HepG2 (cell line): ENCODE results near the gene C2orf74. TPM values are rescaled to one million over a fixed set of nuclear protein-coding genes. Genes with fewer than 3 reads are reported as not detected.

ENCODE experiments used
- AKNA ChIP-seq: sonication (generic); formaldehyde crosslinking; IDR thresholded peaks from 2 replicates; pipeline ENCODE4 v1.4.0; 2020; ENCODE audit warnings: missing genetic modification reagents, borderline replicate concordance
- ATF2 ChIP-seq: sonication (generic); formaldehyde crosslinking; IDR thresholded peaks from 2 replicates; pipeline ENCODE4 v1.4.0; 2020; ENCODE audit warnings: missing genetic modification reagents
- CAMTA2 ChIP-seq: sonication (generic); formaldehyde crosslinking; IDR thresholded peaks from 2 replicates; pipeline ENCODE4 v1.4.0; 2020; ENCODE audit warnings: mild to moderate bottlenecking, missing genetic modification reagents, borderline replicate concordance
- DBP ChIP-seq: sonication (generic); formaldehyde crosslinking; IDR thresholded peaks from 2 replicates; pipeline ENCODE4 v1.4.0; 2020; ENCODE audit warnings: missing genetic modification reagents; ENCODE audit errors: not compliant biosample characterization
- ETV5 ChIP-seq: IDR thresholded peaks from 2 replicates; pipeline ENCODE4 v1.6.1; 2018; ENCODE audit warnings: missing biosample characterization, missing genetic modification reagents, inconsistent platforms, borderline replicate concordance
- PBX2 ChIP-seq: IDR thresholded peaks from 2 replicates; pipeline ENCODE4 v1.6.1; 2016; ENCODE audit warnings: control low read depth
- PLSCR1 ChIP-seq: sonication (generic); formaldehyde crosslinking; IDR thresholded peaks from 2 replicates; pipeline ENCODE4 v1.5.0; 2020; ENCODE audit warnings: missing genetic modification reagents, mild to moderate bottlenecking, borderline replicate concordance
- RARA ChIP-seq: IDR thresholded peaks from 2 replicates; pipeline ENCODE4 v1.6.1; 2016; ENCODE audit warnings: missing genetic modification reagents, missing compliant biosample characterization
- RFX5 ChIP-seq: IDR thresholded peaks from 2 replicates; pipeline ENCODE4 v1.6.1; 2011; ENCODE audit warnings: low read depth, low read length, improper control_type of control experiment
- SMC3 ChIP-seq: IDR thresholded peaks from 2 replicates; pipeline ENCODE4 v1.6.1; 2011; ENCODE audit warnings: low read length, improper control_type of control experiment
- TCF12 ChIP-seq, 2 experiments: fragments of 450-650 bp in 1 of 2; sonication (generic) in 1 of 2; formaldehyde crosslinking in 1 of 2; IDR thresholded peaks; 2 replicates each; pipeline versions ENCODE4 v1.6.1 to v1.8.0; 2017 to 2022; ENCODE audit warnings: antibody characterized with exemption in 1 of 2, mild to moderate bottlenecking in 1 of 2, missing genetic modification reagents in 1 of 2, moderate library complexity in 1 of 2
- USF2 ChIP-seq, 2 experiments: sonication (generic) in 1 of 2; formaldehyde crosslinking in 1 of 2; IDR thresholded peaks; 2 replicates each; pipeline versions ENCODE4 v1.5.1 to v1.6.1; 2011 to 2020; ENCODE audit warnings: borderline replicate concordance in 1 of 2, low read depth in 1 of 2, low read length in 1 of 2, mild to moderate bottlenecking in 1 of 2, missing genetic modification reagents in 1 of 2, moderate library complexity in 1 of 2
- ZNF24 ChIP-seq: fragments of 450-650 bp; IDR thresholded peaks from 2 replicates; pipeline ENCODE4 v1.6.1; 2017; ENCODE audit warnings: antibody characterized with exemption, mild to moderate bottlenecking
- ZNF3 ChIP-seq: IDR thresholded peaks from 2 replicates; pipeline ENCODE4 v1.7.0; 2017; ENCODE audit warnings: inconsistent platforms
- ZNF382 ChIP-seq: sonication (generic); formaldehyde crosslinking; IDR thresholded peaks from 2 replicates; pipeline ENCODE4 v1.5.0; 2020; ENCODE audit warnings: missing genetic modification reagents, mild to moderate bottlenecking, borderline replicate concordance
- ZNF878 ChIP-seq: sonication (generic); formaldehyde crosslinking; IDR thresholded peaks from 2 replicates; pipeline ENCODE4 v1.8.1; 2023; ENCODE audit warnings: mild to moderate bottlenecking, missing genetic modification reagents, moderate library complexity
- ZNF883 ChIP-seq: sonication (generic); formaldehyde crosslinking; IDR thresholded peaks from 2 replicates; pipeline ENCODE4 v1.5.1; 2020; ENCODE audit warnings: mild to moderate bottlenecking, missing genetic modification reagents; ENCODE audit errors: not compliant biosample characterization
- polyA plus RNA-seq, 8 experiments: library from polyadenylated mRNA; depleted of rRNA in 3 of 8; stranded (reverse) in 7 of 8; unstranded in 1 of 8; fragments of >200 nt; fragmentation: Illumina TruSeq in 4 of 8; extraction: Trizol in 4 of 8; gene quantifications; 2 replicates each; pipeline versions ENCODE4 v1.2.1 to v1.2.3, GENCODE V29; 2011 to 2016; ENCODE audit warnings: low read depth in 4 of 8, missing spikeins in 1 of 8, mixed read lengths in 1 of 8; ENCODE audit not compliant: insufficient read depth in 1 of 8
- total RNA-seq, 5 experiments: library from RNA; depleted of rRNA; stranded (reverse); fragments of >200 nt; fragmentation: Illumina TruSeq; extraction: Trizol; gene quantifications; 2 replicates each; pipeline ENCODE4 v1.2.3, GENCODE V29; 2016; ENCODE audit warnings: low read depth in 1 of 5

The C2orf74 gene
- total and polyA plus RNA-seq, 2 of the 13 experiments (the other 11 are each of a cell fraction or from before 2014, with no cell fraction given), result 10.6 to 13.8 TPM

GRCh38 chr2:61144697-61145268 is 17.2 kb upstream of the C2orf74 start (continued):
- TF ChIP-seq USF2 (IDR thresholded peaks at IDR 0.05; ENCODE audit: low read depth, low read length) (no peak), USF2 (CRISPR knock-in tag; IDR thresholded peaks at IDR 0.05; ENCODE audit: borderline replicate concordance) (no peak), SMC3 (no peak), PLSCR1 (CRISPR knock-in tag) (no peak), ZNF382 (CRISPR knock-in tag) (no peak), ZNF24 (no peak), RFX5 (no peak), DBP (CRISPR knock-in tag) (no peak), ZNF878 (no peak), TCF12 (IDR thresholded peaks at IDR 0.05) (no peak), TCF12 (CRISPR knock-in tag; IDR thresholded peaks at IDR 0.05) (0 out of 2 replicates have a peak, but pooled peaks have one; percentile 17), PBX2 (CRISPR knock-in tag) (no peak), RARA (CRISPR knock-in tag) (no peak), ATF2 (CRISPR knock-in tag) (no peak; the same call in 1 of the 2 replicates), CAMTA2 (no peak), ZNF3 (CRISPR knock-in tag) (no peak), ETV5 (CRISPR knock-in tag) (peak; percentile 69), AKNA (CRISPR knock-in tag) (no peak), ZNF883 (CRISPR knock-in tag) (peak; percentile 35)
